Measurements from ENCODE around the gene RPL13. TPM values are rescaled to one million over a fixed set of nuclear protein-coding genes. Genes with fewer than 3 reads are reported as not detected.

Gene RPL13
- total RNA-seq, 2 experiments from 2014 or later = 2,814 to 2,845 TPM

DNA sequence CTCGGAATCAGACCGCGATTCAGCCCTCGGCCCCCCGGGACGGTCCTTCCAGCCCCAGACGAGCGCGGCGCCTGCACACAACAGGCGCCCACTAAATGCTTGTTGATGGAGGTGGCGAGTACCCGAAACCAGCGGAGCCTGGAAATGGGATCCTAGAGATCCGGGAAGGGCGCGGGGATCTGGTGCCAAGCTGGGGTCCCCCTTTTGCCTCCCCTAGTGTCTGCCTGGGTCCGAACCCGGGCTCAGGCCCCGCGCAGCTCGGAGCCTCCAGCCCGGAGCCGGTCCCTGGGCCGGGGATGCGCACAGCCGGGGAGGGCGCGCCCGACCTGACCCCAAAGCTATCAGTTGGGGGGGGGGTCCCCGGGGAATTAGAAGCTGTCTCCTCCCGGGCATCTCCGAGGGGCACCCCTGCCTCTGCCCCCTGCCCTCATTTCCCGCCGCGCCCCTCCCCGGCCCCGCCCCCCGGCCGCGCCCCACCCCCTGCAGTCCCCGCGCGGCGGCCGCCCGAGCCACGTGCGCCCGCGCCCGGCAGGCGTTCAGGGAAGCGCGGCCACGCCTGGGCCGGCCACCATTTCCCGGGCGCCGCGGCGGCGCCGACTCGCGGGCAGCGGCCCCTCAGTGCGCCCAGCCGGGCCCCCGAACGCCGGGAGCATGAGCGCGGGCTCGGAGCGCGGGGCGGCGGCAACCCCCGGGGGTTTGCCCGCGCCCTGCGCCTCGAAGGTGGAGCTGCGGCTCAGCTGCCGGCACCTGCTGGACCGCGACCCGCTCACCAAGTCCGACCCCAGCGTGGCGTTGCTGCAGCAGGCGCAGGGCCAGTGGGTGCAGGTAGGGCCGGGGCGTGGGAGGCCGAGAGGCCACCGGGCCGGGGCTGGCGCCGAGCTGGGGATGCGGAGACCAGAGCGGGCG, 15.0 kb downstream of the RPL13 start, which contains the start of gene CPNE7:
Gene CPNE7, plus strand, starts transcription at position 512 of the 906 bp plus-strand sequence. Its CDS starts 140 bp downstream, at position 652.
- peaks cover 33% of the 10 kb centered on the region for H3K27me3 Mint-ChIP-seq
- peaks cover 8% of the 10 kb centered on the region for H3K4me1 Mint-ChIP-seq
- no peaks in the 10 kb centered on the region for H3K9me3 Mint-ChIP-seq
- H3K27ac Mint-ChIP-seq = no peak within 1 kb of the TSS
- peak within 1 kb of the TSS; percentile 50 for H3K4me3 Mint-ChIP-seq
- DNase-seq = peak; percentile 25
- H3K36me3 Mint-ChIP-seq = no peaks in the 10 kb centered on the region

GRCh38 chr16:89576153-89577054, 15.9 kb downstream of the RPL13 start:
- H3K36me3 Mint-ChIP-seq = no peaks in the 10 kb centered on the region

DNA sequence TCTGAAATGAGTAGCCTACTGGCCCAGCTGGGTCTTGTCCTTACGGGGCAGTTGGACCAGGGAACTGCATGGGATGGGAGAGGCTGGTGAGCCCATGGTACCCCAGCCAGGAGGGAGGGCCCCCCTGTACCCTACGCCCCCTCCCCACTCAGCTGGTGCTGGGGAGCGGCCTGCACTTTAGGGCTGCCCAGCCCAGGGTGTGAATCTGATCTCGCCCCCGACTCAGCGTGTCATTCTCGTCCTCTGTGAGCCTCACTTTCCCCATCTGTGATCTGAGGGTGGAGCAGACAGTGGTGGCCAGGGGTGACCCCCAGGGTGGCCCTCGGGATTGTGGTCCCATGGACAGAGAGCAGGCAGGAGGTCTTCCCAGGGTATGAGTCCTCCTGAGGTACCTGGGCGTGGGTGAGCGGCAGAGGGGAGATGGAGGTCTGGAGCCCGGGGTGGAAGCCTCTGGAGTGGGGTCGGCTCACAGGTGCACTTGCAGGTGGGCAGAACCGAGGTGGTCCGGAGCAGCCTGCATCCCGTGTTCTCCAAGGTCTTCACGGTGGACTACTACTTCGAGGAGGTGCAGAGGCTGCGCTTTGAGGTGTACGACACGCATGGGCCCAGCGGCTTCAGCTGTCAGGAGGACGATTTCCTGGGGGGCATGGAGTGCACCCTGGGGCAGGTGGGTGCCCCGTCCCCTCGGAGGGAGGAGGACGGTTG, 16.7 kb downstream of the RPL13 start:
- H3K4me3 Mint-ChIP-seq = peak overlapping the region; percentile 32
- H3K27me3 Mint-ChIP-seq = peaks cover 26% of the 10 kb centered on the region
- H3K36me3 Mint-ChIP-seq = no peaks in the 10 kb centered on the region
- H3K9me3 Mint-ChIP-seq = no peaks in the 10 kb centered on the region
- no peak overlapping the region for H3K27ac Mint-ChIP-seq
- peaks cover 3% of the 10 kb centered on the region for H3K4me1 Mint-ChIP-seq
- no peak for DNase-seq

More at GRCh38 chr16:89576153-89577054, 15.9 kb downstream of the RPL13 start:
- no peaks in the 10 kb centered on the region for H3K9me3 Mint-ChIP-seq
- peaks cover 8% of the 10 kb centered on the region for H3K4me1 Mint-ChIP-seq
- DNase-seq = no peak
- H3K27me3 Mint-ChIP-seq = peaks cover 33% of the 10 kb centered on the region
- H3K27ac Mint-ChIP-seq = no peak overlapping the region
- H3K4me3 Mint-ChIP-seq = no peak overlapping the region

DNA sequence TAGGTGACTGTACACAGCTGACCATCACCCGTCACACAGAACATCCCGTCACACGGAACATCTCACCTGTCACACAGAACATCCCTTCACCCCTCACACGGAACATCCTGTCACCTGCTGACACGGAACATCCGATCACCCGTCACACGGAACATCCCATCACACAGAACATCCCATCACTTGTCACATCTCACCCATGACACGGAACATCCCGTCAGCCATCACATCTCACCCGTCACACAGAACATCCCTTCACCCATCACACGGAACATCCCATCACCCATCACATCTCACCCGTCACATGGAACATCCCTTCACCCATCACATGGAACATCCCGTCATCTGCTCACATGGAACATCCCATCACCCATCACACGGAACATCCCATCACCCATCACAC, 18.9 kb downstream of the RPL13 start:
- Mint-ChIP-seq H3K27me3 (peaks cover 9% of the 10 kb centered on the region), H3K4me3 (no peak overlapping the region), H3K36me3 (no peaks in the 10 kb centered on the region), H3K9me3 (no peaks in the 10 kb centered on the region), H3K27ac (no peak overlapping the region), H3K4me1 (peaks cover 2% of the 10 kb centered on the region)
- DNase-seq = no peak

GRCh38 chr16:89581045-89581695, 20.7 kb downstream of the RPL13 start:
- Mint-ChIP-seq H3K27ac (no peak overlapping the region), H3K4me1 (peaks cover 2% of the 10 kb centered on the region), H3K4me3 (no peak overlapping the region), H3K9me3 (no peaks in the 10 kb centered on the region), H3K27me3 (peaks cover 9% of the 10 kb centered on the region), H3K36me3 (no peaks in the 10 kb centered on the region)
- no peak for DNase-seq

DNA sequence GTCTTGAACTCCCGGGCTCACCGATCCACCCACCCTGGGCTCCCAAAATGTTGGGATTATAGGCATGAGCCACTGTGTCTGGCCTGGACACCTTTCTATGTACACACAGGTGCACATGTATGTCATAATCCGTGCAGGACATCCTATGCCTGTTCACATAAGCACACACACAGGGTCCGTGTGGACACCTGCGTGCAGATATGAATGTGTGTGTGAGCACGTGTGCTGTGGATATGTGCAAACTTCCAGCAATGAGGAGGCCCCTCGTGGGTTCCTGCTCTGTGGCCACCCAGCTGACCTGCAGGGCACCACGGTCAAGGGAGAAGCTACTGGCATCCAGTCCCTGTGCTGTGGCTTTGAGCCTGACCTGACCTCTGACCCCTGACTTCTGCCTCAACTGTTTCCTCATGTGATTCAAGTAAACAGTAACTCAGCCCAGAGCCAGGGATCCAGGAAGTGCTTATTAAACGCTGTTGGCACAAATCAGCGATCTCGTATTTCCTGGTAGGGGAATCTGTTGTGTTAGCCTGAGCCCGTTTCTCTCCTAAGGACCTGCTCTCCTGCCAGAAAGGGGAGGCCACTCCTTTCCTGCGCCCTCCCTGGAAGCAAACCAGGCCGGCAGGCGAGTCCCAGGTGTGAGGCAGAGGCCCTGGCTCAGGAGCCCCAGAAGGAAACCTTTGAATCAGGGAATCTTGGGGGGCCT, 21.5 kb downstream of the RPL13 start:
- no peaks in the 10 kb centered on the region for H3K9me3 Mint-ChIP-seq
- H3K36me3 Mint-ChIP-seq = no peaks in the 10 kb centered on the region
- H3K4me3 Mint-ChIP-seq = no peak overlapping the region
- no peak overlapping the region for H3K27ac Mint-ChIP-seq
- H3K27me3 Mint-ChIP-seq = peaks cover 9% of the 10 kb centered on the region
- peaks cover 2% of the 10 kb centered on the region for H3K4me1 Mint-ChIP-seq
- DNase-seq = no peak

- DNase-seq = no peak
- Mint-ChIP-seq H3K9me3 (no peaks in the 10 kb centered on the region), H3K4me3 (no peak overlapping the region), H3K36me3 (no peaks in the 10 kb centered on the region), H3K27ac (no peak overlapping the region), H3K4me1 (no peaks in the 10 kb centered on the region), H3K27me3 (peaks cover 4% of the 10 kb centered on the region)
Measured at GRCh38 chr16:89582614-89583196, 22.2 kb downstream of the RPL13 start.

- no peaks in the 10 kb centered on the region for H3K4me1 Mint-ChIP-seq
- no peak for DNase-seq
- peaks cover 1% of the 10 kb centered on the region for H3K27me3 Mint-ChIP-seq
- no peaks in the 10 kb centered on the region for H3K36me3 Mint-ChIP-seq
- no peak overlapping the region for H3K4me3 Mint-ChIP-seq
- H3K27ac Mint-ChIP-seq = no peak overlapping the region
- no peaks in the 10 kb centered on the region for H3K9me3 Mint-ChIP-seq
Measured at GRCh38 chr16:89583197-89583894, 22.9 kb downstream of the RPL13 start.

GRCh38 chr16:89583895-89584644, 23.6 kb downstream of the RPL13 start:
- Mint-ChIP-seq H3K4me1 (no peaks in the 10 kb centered on the region), H3K27me3 (no peaks in the 10 kb centered on the region), H3K36me3 (no peaks in the 10 kb centered on the region), H3K27ac (no peak overlapping the region), H3K9me3 (no peaks in the 10 kb centered on the region), H3K4me3 (no peak overlapping the region)
- no peak for DNase-seq

DNA sequence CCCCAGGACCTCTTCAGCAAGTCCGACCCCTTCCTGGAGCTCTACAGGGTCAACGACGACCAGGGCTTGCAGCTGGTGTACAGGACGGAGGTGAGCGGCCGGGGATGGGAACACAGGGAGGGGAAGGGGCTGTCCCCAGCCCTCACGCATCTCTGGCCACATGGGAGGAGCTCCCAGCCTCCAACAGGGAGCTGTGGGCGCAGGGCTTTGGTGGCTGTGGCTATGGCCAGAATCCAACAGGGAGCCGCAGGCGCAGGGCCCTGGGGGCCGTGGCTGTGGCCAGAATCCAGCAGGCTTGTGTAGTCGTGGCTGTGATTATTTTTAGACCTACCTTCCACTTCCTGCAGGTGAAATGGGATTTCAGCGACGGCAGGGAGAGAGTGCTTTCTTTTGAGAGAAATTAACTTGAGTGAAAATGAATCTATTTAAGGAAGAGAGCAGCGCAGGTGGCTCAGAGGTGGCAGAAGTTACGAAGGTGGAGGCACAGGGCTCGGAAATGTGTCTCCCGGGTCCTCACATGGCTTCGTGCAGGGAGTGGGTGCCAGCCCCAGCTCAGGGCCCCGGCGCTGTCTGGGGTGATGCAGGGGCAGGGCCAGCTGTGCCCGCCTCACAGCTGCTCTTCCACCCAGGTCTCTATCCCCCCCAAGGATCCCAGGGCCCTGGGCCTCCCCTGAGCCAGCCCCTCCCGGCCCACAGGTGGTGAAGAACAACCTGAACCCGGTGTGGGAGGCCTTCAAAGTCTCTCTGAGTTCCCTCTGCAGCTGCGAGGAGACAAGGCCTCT, 24.5 kb downstream of the RPL13 start:
- no peak for DNase-seq
- no peaks in the 10 kb centered on the region for H3K36me3 Mint-ChIP-seq
- no peaks in the 10 kb centered on the region for H3K9me3 Mint-ChIP-seq
- H3K4me3 Mint-ChIP-seq = no peak overlapping the region
- no peak overlapping the region for H3K27ac Mint-ChIP-seq
- no peaks in the 10 kb centered on the region for H3K27me3 Mint-ChIP-seq
- H3K4me1 Mint-ChIP-seq = no peaks in the 10 kb centered on the region

DNA sequence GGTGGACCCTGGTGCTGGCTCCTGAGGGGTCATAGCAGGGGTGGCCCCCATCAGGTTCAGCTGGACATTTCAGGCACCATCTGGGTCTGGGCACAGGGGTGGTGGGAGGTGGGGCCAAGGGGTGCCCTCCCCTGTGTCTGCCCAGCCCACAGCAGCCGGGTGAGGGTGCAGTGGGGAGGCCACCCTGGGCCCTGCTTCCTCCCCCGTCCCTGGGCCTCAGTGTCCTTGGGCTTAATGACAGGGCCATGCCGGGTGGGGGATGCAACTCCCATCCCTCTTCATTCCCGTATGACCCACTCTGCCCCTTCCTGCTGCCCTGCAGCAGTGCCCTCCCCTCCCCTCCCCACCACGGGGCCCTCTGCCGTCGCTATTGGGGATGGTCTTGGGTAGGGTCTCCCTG, 25.7 kb downstream of the RPL13 start:
- H3K27ac Mint-ChIP-seq = no peak overlapping the region
- no peaks in the 10 kb centered on the region for H3K36me3 Mint-ChIP-seq
- DNase-seq = no peak
- H3K9me3 Mint-ChIP-seq = no peaks in the 10 kb centered on the region
- no peak overlapping the region for H3K4me3 Mint-ChIP-seq
- H3K4me1 Mint-ChIP-seq = no peaks in the 10 kb centered on the region
- H3K27me3 Mint-ChIP-seq = no peaks in the 10 kb centered on the region

DNA sequence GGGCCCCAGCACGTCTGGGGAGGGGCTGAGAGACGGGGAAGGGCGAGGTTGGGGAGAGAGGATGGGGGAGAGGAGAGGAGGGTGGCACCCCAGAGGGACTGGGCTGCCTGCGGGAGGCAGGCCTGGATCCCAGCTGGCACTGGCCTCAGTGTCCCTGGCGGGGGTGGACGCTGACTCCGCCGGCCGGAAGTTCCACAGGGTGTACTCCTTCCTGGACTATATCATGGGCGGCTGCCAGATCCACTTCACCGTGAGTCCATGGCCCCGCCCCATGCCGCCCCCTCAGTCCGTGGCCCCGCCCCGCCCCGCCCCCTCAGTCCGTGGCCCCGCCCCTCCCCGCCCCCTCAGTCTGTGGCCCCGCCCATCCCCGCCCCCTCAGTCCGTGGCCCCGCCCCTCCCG, 26.4 kb downstream of the RPL13 start:
- no peaks in the 10 kb centered on the region for H3K4me1 Mint-ChIP-seq
- H3K27me3 Mint-ChIP-seq = no peaks in the 10 kb centered on the region
- no peak overlapping the region for H3K27ac Mint-ChIP-seq
- H3K36me3 Mint-ChIP-seq = no peaks in the 10 kb centered on the region
- no peak overlapping the region for H3K4me3 Mint-ChIP-seq
- no peaks in the 10 kb centered on the region for H3K9me3 Mint-ChIP-seq
- DNase-seq = no peak
